ENCODE data around the gene PDLIM7.
A peak's percentile ranks its signal among the peaks of the same experiment; 100 is the strongest.

Gene PDLIM7

DNA sequence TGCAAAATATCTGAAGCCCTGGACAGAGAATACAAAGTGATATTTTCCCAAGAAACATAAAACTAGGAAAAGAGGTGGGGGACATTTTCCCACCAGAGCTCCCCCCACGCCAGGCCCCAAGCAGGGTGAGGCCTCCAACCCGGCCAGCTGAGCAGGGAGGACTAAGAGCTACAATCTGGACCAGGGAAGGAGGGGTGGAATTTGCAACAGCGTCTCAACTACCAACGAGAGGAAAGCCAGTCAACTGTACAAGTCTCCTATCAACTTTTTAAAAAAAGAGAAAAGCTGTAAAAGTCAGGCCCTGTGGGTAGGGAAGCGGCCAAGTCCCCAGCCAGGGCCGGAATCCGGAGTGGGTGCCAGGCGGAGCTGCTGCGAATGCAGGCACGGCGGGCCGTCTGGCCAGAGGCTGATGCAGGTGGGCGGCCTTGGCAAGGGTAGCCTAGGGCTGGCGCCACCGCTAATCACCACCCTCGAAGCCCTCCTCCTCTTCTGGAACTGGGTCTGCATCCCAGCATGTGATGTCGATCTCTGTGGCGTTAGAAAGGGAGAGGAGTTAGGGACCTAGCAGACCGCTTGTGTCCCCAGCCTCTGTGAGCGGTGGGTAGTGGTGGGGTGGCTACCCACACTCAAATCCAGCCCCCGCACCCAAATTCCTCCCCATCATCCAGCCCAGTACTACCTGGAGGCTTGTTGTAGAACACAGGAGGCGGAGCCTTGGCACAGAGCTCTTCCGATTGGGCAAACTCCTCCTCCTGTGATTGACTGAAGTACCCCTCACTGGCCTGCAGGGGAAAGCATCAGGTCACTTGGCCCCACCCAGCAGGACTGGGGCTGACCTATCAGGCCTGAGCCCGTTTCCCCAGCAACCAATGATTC, 40.2 kb downstream of the PDLIM7 start:
- DNase-seq, result peak; percentile 82
- Histone ChIP-seq H3K4ac (ENCODE audit: low read depth, low read length) (no peak overlapping the region), H2BK120ac (ENCODE audit: insufficient read depth, low read length, poor library complexity) (no peak overlapping the region), H3K4me1 (ENCODE audit: control insufficient read depth in 1 of 2, insufficient read depth in 2 of 2, low read length in 2 of 2) (peaks cover 0 to 17% of the 10 kb centered on the region in 2 experiments), H3K9me3 (ENCODE audit: insufficient read depth, low read depth, low read length) (no peaks in the 10 kb centered on the region), H3K27ac (ENCODE audit: low read depth, low read length) (no peak overlapping the region), H3K79me2 (ENCODE audit: control insufficient read depth, insufficient read depth, low read length, poor library complexity) (no peaks in the 10 kb centered on the region), H4K12ac (ENCODE audit: low read depth, low read length) (no peak overlapping the region), H2AFZ (ENCODE audit: insufficient read depth, low read length, poor library complexity) (no peak overlapping the region), H3K14ac (ENCODE audit: low read length) (no peak overlapping the region), H2BK12ac (ENCODE audit: low read length) (no peak overlapping the region), H4K91ac (ENCODE audit: low read depth, low read length) (no peak overlapping the region), H3K4me3 (ENCODE audit: low read depth, low read length) (no peak overlapping the region), H3K36me3 (ENCODE audit: control insufficient read depth in 1 of 2, insufficient read depth in 2 of 2, low read length in 2 of 2) (peaks cover 52 to 53% of the 10 kb centered on the region in 2 experiments), H3K4me2 (ENCODE audit: low read length) (no peak overlapping the region), H3K79me1 (ENCODE audit: low read length) (peaks cover 9% of the 10 kb centered on the region), H4K8ac (ENCODE audit: low read depth, low read length) (no peak overlapping the region), H2AK5ac (ENCODE audit: low read length) (no peak overlapping the region), H3K23ac (ENCODE audit: low read length) (no peak overlapping the region), H3K27me3 (ENCODE audit: insufficient read depth, low read length) (no peaks in the 10 kb centered on the region), H3K9ac (ENCODE audit: low read length) (no peak overlapping the region), H3K18ac (ENCODE audit: low read length) (no peak overlapping the region), H2BK5ac (ENCODE audit: low read depth, low read length, poor library complexity) (no peak overlapping the region)
- no CpG with 5 or more reads among the region's 24 CpGs for WGBS (ENCODE audit: extremely low coverage, insufficient coverage, insufficient read length)

DNA sequence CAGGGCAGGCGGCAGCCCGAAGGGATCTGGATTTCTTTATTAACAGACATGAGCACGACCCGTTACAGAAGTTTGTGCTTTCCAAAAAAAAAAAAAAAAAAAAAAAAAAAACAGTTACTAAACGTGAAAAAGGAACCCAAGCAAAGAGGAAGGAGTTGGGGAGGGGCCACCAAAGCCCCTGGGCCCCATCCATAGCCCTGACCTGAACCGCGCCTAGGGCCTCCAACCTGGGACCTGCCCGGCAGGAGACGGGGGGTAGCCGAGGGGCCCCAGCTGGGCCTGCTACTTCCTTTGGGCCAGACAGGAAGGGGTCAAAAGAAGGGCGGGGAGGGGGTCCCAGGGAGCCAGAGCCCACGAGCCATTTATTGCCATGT, 40.8 kb downstream of the PDLIM7 start:
- no peak overlapping the region for H3K4me3 ChIP-seq (ENCODE audit: low read depth, low read length)
- H2BK120ac ChIP-seq (ENCODE audit: insufficient read depth, low read length, poor library complexity), result no peak overlapping the region
- no peak overlapping the region for H3K27ac ChIP-seq (ENCODE audit: low read depth, low read length)
- H2BK5ac ChIP-seq (ENCODE audit: low read depth, low read length, poor library complexity), result no peak overlapping the region
- H3K18ac ChIP-seq (ENCODE audit: low read length), result no peak overlapping the region
- H3K79me1 ChIP-seq (ENCODE audit: low read length), result peaks cover 9% of the 10 kb centered on the region
- H3K9me3 ChIP-seq (ENCODE audit: insufficient read depth, low read depth, low read length), result no peaks in the 10 kb centered on the region
- H3K4me1 ChIP-seq (ENCODE audit: control insufficient read depth in 1 of 2, insufficient read depth in 2 of 2, low read length in 2 of 2), result peaks cover 0 to 17% of the 10 kb centered on the region in 2 experiments
- H3K4ac ChIP-seq (ENCODE audit: low read depth, low read length), result no peak overlapping the region
- no peak overlapping the region for H4K12ac ChIP-seq (ENCODE audit: low read depth, low read length)
- H3K4me2 ChIP-seq (ENCODE audit: low read length), result no peak overlapping the region
- no peaks in the 10 kb centered on the region for H3K27me3 ChIP-seq (ENCODE audit: insufficient read depth, low read length)
- no peak overlapping the region for H3K14ac ChIP-seq (ENCODE audit: low read length)
- H3K23ac ChIP-seq (ENCODE audit: low read length), result no peak overlapping the region
- no peak overlapping the region for H4K8ac ChIP-seq (ENCODE audit: low read depth, low read length)
- H3K9ac ChIP-seq (ENCODE audit: low read length), result no peak overlapping the region
- no peak overlapping the region for H2BK12ac ChIP-seq (ENCODE audit: low read length)
- DNase-seq, result no peak
- H2AK5ac ChIP-seq (ENCODE audit: low read length), result no peak overlapping the region
- H2AFZ ChIP-seq (ENCODE audit: insufficient read depth, low read length, poor library complexity), result no peak overlapping the region
- peaks cover 46 to 47% of the 10 kb centered on the region in 2 experiments for H3K36me3 ChIP-seq (ENCODE audit: control insufficient read depth in 1 of 2, insufficient read depth in 2 of 2, low read length in 2 of 2)
- H3K79me2 ChIP-seq (ENCODE audit: control insufficient read depth, insufficient read depth, low read length, poor library complexity), result no peaks in the 10 kb centered on the region
- no CpG with 5 or more reads among the region's 12 CpGs for WGBS (ENCODE audit: extremely low coverage, insufficient coverage, insufficient read length)
- H4K91ac ChIP-seq (ENCODE audit: low read depth, low read length), result no peak overlapping the region

- DNase-seq, result peak; percentile 86 to 94
- H3K27me3 ChIP-seq (ENCODE audit: insufficient read depth, low read length), result no peaks in the 10 kb centered on the region
- H4K8ac ChIP-seq (ENCODE audit: low read depth, low read length), result peak overlapping the region; percentile 20
- peaks cover 42 to 43% of the 10 kb centered on the region in 2 experiments for H3K36me3 ChIP-seq (ENCODE audit: control insufficient read depth in 1 of 2, insufficient read depth in 2 of 2, low read length in 2 of 2)
- peaks cover 0 to 17% of the 10 kb centered on the region in 2 experiments for H3K4me1 ChIP-seq (ENCODE audit: control insufficient read depth in 1 of 2, insufficient read depth in 2 of 2, low read length in 2 of 2)
- peak overlapping the region; percentile 18 for H3K9ac ChIP-seq (ENCODE audit: low read length)
- H3K4ac ChIP-seq (ENCODE audit: low read depth, low read length), result no peak overlapping the region
- no peak overlapping the region for H4K12ac ChIP-seq (ENCODE audit: low read depth, low read length)
- H3K27ac ChIP-seq (ENCODE audit: low read depth, low read length), result peak overlapping the region; percentile 13
- H3K4me3 ChIP-seq (ENCODE audit: low read depth, low read length), result peak overlapping the region; percentile 64
- no peak overlapping the region for H2BK120ac ChIP-seq (ENCODE audit: insufficient read depth, low read length, poor library complexity)
- H2AFZ ChIP-seq (ENCODE audit: insufficient read depth, low read length, poor library complexity), result no peak overlapping the region
- H3K9me3 ChIP-seq (ENCODE audit: insufficient read depth, low read depth, low read length), result no peaks in the 10 kb centered on the region
- no peaks in the 10 kb centered on the region for H3K79me2 ChIP-seq (ENCODE audit: control insufficient read depth, insufficient read depth, low read length, poor library complexity)
- H3K4me2 ChIP-seq (ENCODE audit: low read length), result peak overlapping the region; percentile 95
- H2BK12ac ChIP-seq (ENCODE audit: low read length), result no peak overlapping the region
- H3K79me1 ChIP-seq (ENCODE audit: low read length), result peaks cover 9% of the 10 kb centered on the region
- no peak overlapping the region for H2BK5ac ChIP-seq (ENCODE audit: low read depth, low read length, poor library complexity)
- no peak overlapping the region for H3K23ac ChIP-seq (ENCODE audit: low read length)
- peak overlapping the region; percentile 14 for H3K14ac ChIP-seq (ENCODE audit: low read length)
- no peak overlapping the region for H3K18ac ChIP-seq (ENCODE audit: low read length)
- WGBS (ENCODE audit: extremely low coverage, insufficient coverage, insufficient read length), result no CpG with 5 or more reads among the region's 76 CpGs
- H4K91ac ChIP-seq (ENCODE audit: low read depth, low read length), result peak overlapping the region; percentile 5
- H2AK5ac ChIP-seq (ENCODE audit: low read length), result no peak overlapping the region
Observed at GRCh38 chr5:177455661-177456590, 41.5 kb downstream of the PDLIM7 start.

DNA sequence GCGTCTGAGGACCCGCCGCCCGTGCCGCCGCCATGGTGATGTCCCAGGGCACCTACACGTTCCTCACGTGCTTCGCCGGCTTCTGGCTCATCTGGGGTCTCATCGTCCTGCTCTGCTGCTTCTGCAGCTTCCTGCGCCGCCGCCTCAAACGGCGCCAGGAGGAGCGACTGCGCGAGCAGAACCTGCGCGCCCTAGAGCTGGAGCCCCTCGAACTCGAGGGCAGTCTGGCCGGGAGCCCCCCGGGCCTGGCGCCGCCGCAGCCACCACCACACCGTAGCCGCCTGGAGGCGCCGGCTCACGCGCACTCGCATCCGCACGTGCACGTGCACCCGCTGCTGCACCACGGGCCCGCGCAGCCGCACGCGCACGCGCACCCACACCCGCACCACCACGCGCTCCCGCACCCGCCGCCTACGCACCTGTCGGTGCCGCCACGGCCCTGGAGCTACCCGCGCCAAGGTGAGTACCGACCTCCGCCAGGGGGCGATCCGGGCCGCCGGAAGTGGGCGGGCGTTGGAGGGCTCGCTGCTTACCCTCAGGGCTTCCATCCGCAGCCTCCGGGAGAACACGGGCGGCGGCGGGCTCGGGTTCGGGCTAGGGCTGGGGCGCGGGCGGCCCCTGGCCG, 42.3 kb downstream of the PDLIM7 start:
- no CpG with 5 or more reads among the region's 80 CpGs for WGBS (ENCODE audit: extremely low coverage, insufficient coverage, insufficient read length)
- H3K14ac ChIP-seq (ENCODE audit: low read length), result peak overlapping the region; percentile 30
- no peak overlapping the region for H3K9ac ChIP-seq (ENCODE audit: low read length)
- H4K91ac ChIP-seq (ENCODE audit: low read depth, low read length), result peak overlapping the region; percentile 30
- H4K8ac ChIP-seq (ENCODE audit: low read depth, low read length), result peak overlapping the region; percentile 20
- peak overlapping the region; percentile 66 for H2AFZ ChIP-seq (ENCODE audit: insufficient read depth, low read length, poor library complexity)
- peaks cover 0 to 17% of the 10 kb centered on the region in 2 experiments for H3K4me1 ChIP-seq (ENCODE audit: control insufficient read depth in 1 of 2, insufficient read depth in 2 of 2, low read length in 2 of 2)
- H3K36me3 ChIP-seq (ENCODE audit: control insufficient read depth in 1 of 2, insufficient read depth in 2 of 2, low read length in 2 of 2), result peaks cover 35 to 36% of the 10 kb centered on the region in 2 experiments
- H4K12ac ChIP-seq (ENCODE audit: low read depth, low read length), result peak overlapping the region; percentile 1
- H3K79me1 ChIP-seq (ENCODE audit: low read length), result peaks cover 9% of the 10 kb centered on the region
- peak overlapping the region; percentile 64 for H3K4me3 ChIP-seq (ENCODE audit: low read depth, low read length)
- H3K27ac ChIP-seq (ENCODE audit: low read depth, low read length), result peak overlapping the region; percentile 13
- H3K4me2 ChIP-seq (ENCODE audit: low read length), result peak overlapping the region; percentile 95
- H3K4ac ChIP-seq (ENCODE audit: low read depth, low read length), result no peak overlapping the region
- H2BK12ac ChIP-seq (ENCODE audit: low read length), result no peak overlapping the region
- H3K27me3 ChIP-seq (ENCODE audit: insufficient read depth, low read length), result no peaks in the 10 kb centered on the region
- H3K23ac ChIP-seq (ENCODE audit: low read length), result no peak overlapping the region
- H2BK120ac ChIP-seq (ENCODE audit: insufficient read depth, low read length, poor library complexity), result no peak overlapping the region
- peak overlapping the region; percentile 34 for H3K18ac ChIP-seq (ENCODE audit: low read length)
- no peaks in the 10 kb centered on the region for H3K79me2 ChIP-seq (ENCODE audit: control insufficient read depth, insufficient read depth, low read length, poor library complexity)
- H3K9me3 ChIP-seq (ENCODE audit: insufficient read depth, low read depth, low read length), result no peaks in the 10 kb centered on the region
- H2AK5ac ChIP-seq (ENCODE audit: low read length), result no peak overlapping the region
- H2BK5ac ChIP-seq (ENCODE audit: low read depth, low read length, poor library complexity), result no peak overlapping the region
- peak; percentile 77 to 90 for DNase-seq

Measured in trophoblast cell (in vitro differentiated cells and primary cell).